ENCODE data around the gene SRC.

GRCh38 chr20:37451616-37452015 is 105.7 kb downstream of the SRC start:
- TF ChIP-seq CTCF (IDR thresholded peaks at IDR 0.05), result no peak
- no peak for TF ChIP-seq POLR2A (IDR thresholded peaks at IDR 0.05)

Measured in thyroid gland (tissue), 4 donors.